CD4-positive, alpha-beta memory T cell (primary cell): ENCODE measurements around the gene NDUFAF4. TPM values are rescaled to one million over a fixed set of nuclear protein-coding genes. Genes with fewer than 3 reads are reported as not detected.

Experiments
- CTCF ChIA-PET: fragments of 350-600 bp; sonication (Branson Sonifier 250); formaldehyde crosslinking; loops from one replicate; lab custom pipeline; 2021; ENCODE audit warnings: inconsistent platforms; ENCODE audit not compliant: partially characterized antibody; lab: Charles Lee
- POLR2A ChIA-PET: fragments of 350-600 bp; sonication (Branson Sonifier 250); formaldehyde crosslinking; loops from one replicate; lab custom pipeline; 2021; ENCODE audit not compliant: partially characterized antibody; lab: Charles Lee
- DNase-seq, 5 donors: peaks; one replicate each; pipeline versions ENCODE4 v3.0.0 to v3.0.0-alpha.2; 2020 to 2022; ENCODE audit warnings: mixed read lengths in 1 of 5
- H3K27ac ChIP-seq: one replicate; pipeline ENCODE4 v1.7.0; 2013; ENCODE audit warnings: low read depth, low read length
- H3K27me3 ChIP-seq: 2 replicates; pipeline ENCODE4 v1.7.0; 2013; ENCODE audit warnings: mild to moderate bottlenecking, low read length, moderate library complexity; ENCODE audit not compliant: insufficient read depth
- H3K36me3 ChIP-seq: 2 replicates; pipeline ENCODE4 v1.7.0; 2013; ENCODE audit warnings: mild to moderate bottlenecking, low read length, moderate library complexity; ENCODE audit not compliant: insufficient read depth
- H3K4me1 ChIP-seq: 2 replicates; pipeline ENCODE4 v1.7.0; 2013; ENCODE audit warnings: mild to moderate bottlenecking, low read length, moderate library complexity; ENCODE audit not compliant: insufficient read depth
- H3K4me3 ChIP-seq, 2 donors: one replicate each; pipeline ENCODE4 v1.7.0; 2013; ENCODE audit warnings: low read length in 2 of 2, mild to moderate bottlenecking in 1 of 2
- H3K9me3 ChIP-seq, 2 donors: one replicate each; pipeline ENCODE4 v1.7.0; 2013; ENCODE audit warnings: low read length in 2 of 2, control low read depth in 1 of 2; ENCODE audit not compliant: control insufficient read depth in 1 of 2
- H3K27ac Mint-ChIP-seq, 7 donors: one replicate each; pipeline ENCODE4 v1.8.0; 2020 to 2021; ENCODE audit warnings: mixed read lengths in 7 of 7, mild to moderate bottlenecking in 6 of 7, inconsistent platforms in 3 of 7, moderate library complexity in 3 of 7
- H3K27me3 Mint-ChIP-seq, 2 donors: one replicate each; pipeline ENCODE4 v1.8.0; 2020 to 2021; ENCODE audit warnings: mixed read lengths in 2 of 2
- H3K36me3 Mint-ChIP-seq, 2 donors: one replicate each; pipeline ENCODE4 v1.8.0; 2020 to 2021; ENCODE audit warnings: mixed read lengths in 2 of 2, inconsistent platforms in 1 of 2, mild to moderate bottlenecking in 1 of 2
- H3K4me1 Mint-ChIP-seq, 4 donors: one replicate each; pipeline ENCODE4 v1.8.0; 2020 to 2021; ENCODE audit warnings: mixed read lengths in 4 of 4, mild to moderate bottlenecking in 1 of 4
- H3K4me3 Mint-ChIP-seq, 8 donors: one replicate each; pipeline ENCODE4 v1.8.0; 2020 to 2021; ENCODE audit warnings: mixed read lengths in 8 of 8, mild to moderate bottlenecking in 7 of 8, moderate library complexity in 6 of 8, inconsistent platforms in 3 of 8
- H3K9me3 Mint-ChIP-seq, 8 donors: one replicate each; pipeline ENCODE4 v1.8.0; 2020 to 2021; ENCODE audit warnings: mixed read lengths in 8 of 8, mild to moderate bottlenecking in 5 of 8, inconsistent platforms in 3 of 8, moderate library complexity in 1 of 8
- intact Hi-C: fragments of 100-400 bp; cut with micrococcal nuclease; formaldehyde crosslinking; loops from one replicate; pipeline ENCODE4 v1.15.1; 2023
- polyA plus RNA-seq, 2 donors: library from polyadenylated mRNA; unstranded; fragments of 300-500 nt; fragmentation: Illumina TruSeq; gene quantifications; one replicate each; pipeline ENCODE4 v1.2.3, GENCODE V29; 2021
- total RNA-seq, 2 experiments: library from RNA; stranded (reverse); gene quantifications; one replicate each; pipeline ENCODE4 v1.2.3, GENCODE V29; 2021

Gene NDUFAF4
- total and polyA plus RNA-seq, 4 experiments from 2014 or later, result 24.3 to 67.8 (median 37.7) TPM

- H3K4me3 ChIP-seq, result no peak overlapping the region
- peaks cover 0 to 6% of the 10 kb centered on the region in 2 donors for H3K36me3 Mint-ChIP-seq
- ChIA-PET CTCF (no interaction called here), POLR2A (no interaction called here)
- H3K27me3 ChIP-seq, result no peaks in the 10 kb centered on the region
- H3K4me1 Mint-ChIP-seq, result no peaks in the 10 kb centered on the region
- no peak overlapping the region for H3K27ac ChIP-seq
- H3K4me3 Mint-ChIP-seq, result no peak overlapping the region
- H3K36me3 ChIP-seq, result no peaks in the 10 kb centered on the region
- no peak overlapping the region for H3K27ac Mint-ChIP-seq
- no peak for DNase-seq
- intact Hi-C loops, result no loop called here
- H3K27me3 Mint-ChIP-seq, result peaks cover 0 to 3% of the 10 kb centered on the region in 2 donors
- H3K9me3 Mint-ChIP-seq, result peaks cover 0 to 4% (median 0%) of the 10 kb centered on the region in 8 donors
- no peaks in the 10 kb centered on the region for H3K4me1 ChIP-seq
- no peaks in the 10 kb centered on the region for H3K9me3 ChIP-seq
Observed at GRCh38 chr6:96934087-96934486, 36.4 kb upstream of the NDUFAF4 start.

- Histone ChIP-seq H3K9me3 (no peaks in the 10 kb centered on the region), H3K27ac (no peak overlapping the region), H3K4me1 (no peaks in the 10 kb centered on the region), H3K27me3 (no peaks in the 10 kb centered on the region), H3K36me3 (no peaks in the 10 kb centered on the region), H3K4me3 (no peak overlapping the region)
- intact Hi-C loops, result no loop called here
- Mint-ChIP-seq H3K4me3 (no peak overlapping the region), H3K4me1 (peaks cover 0 to 1% (median under 1%) of the 10 kb centered on the region in 4 donors), H3K36me3 (peaks cover 0 to 6% of the 10 kb centered on the region in 2 donors), H3K27ac (peak overlapping the region in 1 of 7 donors; percentile 14), H3K27me3 (peaks cover 2 to 3% of the 10 kb centered on the region in 2 donors), H3K9me3 (peaks cover 0 to 4% (median 0%) of the 10 kb centered on the region in 8 donors)
- DNase-seq, result no peak
- CTCF ChIA-PET, result interaction anchor here (1.4 kb wide), 1 partner anchor 16 kb away, joined by 5 read pairs; no protein-coding TSS in a partner anchor
- POLR2A ChIA-PET, result no interaction called here
Observed at GRCh38 chr6:96931198-96931597, 33.5 kb upstream of the NDUFAF4 start.

- DNase-seq, result no peak
- Histone ChIP-seq H3K4me3 (no peak overlapping the region), H3K4me1 (peaks cover 12% of the 10 kb centered on the region), H3K27me3 (no peaks in the 10 kb centered on the region), H3K9me3 (no peaks in the 10 kb centered on the region), H3K27ac (no peak overlapping the region), H3K36me3 (no peaks in the 10 kb centered on the region)
- CTCF ChIA-PET, result no interaction called here
- Mint-ChIP-seq H3K4me3 (no peak overlapping the region), H3K27me3 (peaks cover 2 to 3% of the 10 kb centered on the region in 2 donors), H3K27ac (no peak overlapping the region), H3K9me3 (peaks cover 0 to 4% (median 0%) of the 10 kb centered on the region in 8 donors), H3K36me3 (peaks cover 4 to 6% of the 10 kb centered on the region in 2 donors), H3K4me1 (peaks cover 4 to 16% (median 12%) of the 10 kb centered on the region in 4 donors)
- intact Hi-C loops, result no loop called here
- POLR2A ChIA-PET, result no interaction called here
Observed at GRCh38 chr6:96929741-96930140, 32.0 kb upstream of the NDUFAF4 start.

GRCh38 chr6:96927660-96928059 lies 30.0 kb upstream of the NDUFAF4 start:
- H3K27me3 Mint-ChIP-seq, result peaks cover 0 to 2% of the 10 kb centered on the region in 2 donors
- H3K27me3 ChIP-seq, result no peaks in the 10 kb centered on the region
- no peak for DNase-seq
- ChIA-PET CTCF (interaction anchor here (0.9 to 1.6 kb wide), 3 partner anchors 15 to 30 kb away, joined by 3 to 4 read pairs (median 4); no protein-coding TSS in a partner anchor), POLR2A (no interaction called here)
- intact Hi-C loops, result no loop called here
- H3K4me3 ChIP-seq, result no peak overlapping the region
- H3K36me3 Mint-ChIP-seq, result peaks cover 0 to 7% of the 10 kb centered on the region in 2 donors
- no peak overlapping the region for H3K4me3 Mint-ChIP-seq
- H3K9me3 Mint-ChIP-seq, result peaks cover 0 to 6% (median 0%) of the 10 kb centered on the region in 8 donors
- H3K9me3 ChIP-seq, result no peaks in the 10 kb centered on the region
- H3K4me1 ChIP-seq, result peaks cover 22% of the 10 kb centered on the region
- H3K36me3 ChIP-seq, result no peaks in the 10 kb centered on the region
- no peak overlapping the region for H3K27ac ChIP-seq
- peak overlapping the region in 1 of 7 donors; percentile 100 for H3K27ac Mint-ChIP-seq
- H3K4me1 Mint-ChIP-seq, result peaks cover 11 to 33% (median 22%) of the 10 kb centered on the region in 4 donors

- no peak overlapping the region for H3K27ac ChIP-seq
- H3K27ac Mint-ChIP-seq, result peak overlapping the region in 4 of 7 donors; percentile 20 to 100 (median 69)
- no peak overlapping the region for H3K4me3 ChIP-seq
- no peak overlapping the region for H3K4me3 Mint-ChIP-seq
- H3K9me3 ChIP-seq, result no peaks in the 10 kb centered on the region
- H3K4me1 Mint-ChIP-seq, result peaks cover 21 to 45% (median 32%) of the 10 kb centered on the region in 4 donors
- intact Hi-C loops, result no loop called here
- POLR2A ChIA-PET, result interaction anchor here (1.1 kb wide), 1 partner anchor 28 kb away, joined by 5 read pairs; no protein-coding TSS in a partner anchor
- H3K36me3 Mint-ChIP-seq, result peaks cover 0 to 7% of the 10 kb centered on the region in 2 donors
- no peaks in the 10 kb centered on the region for H3K36me3 ChIP-seq
- peaks cover 30% of the 10 kb centered on the region for H3K4me1 ChIP-seq
- H3K27me3 ChIP-seq, result no peaks in the 10 kb centered on the region
- H3K27me3 Mint-ChIP-seq, result peaks cover 0 to 2% of the 10 kb centered on the region in 2 donors
- H3K9me3 Mint-ChIP-seq, result peaks cover 0 to 6% (median 0%) of the 10 kb centered on the region in 8 donors
- CTCF ChIA-PET, result interaction anchor here (1.5 kb wide), 1 partner anchor 28 kb away, joined by 6 read pairs; the partner anchor contains the start of gene NDUFAF4
- no peak for DNase-seq
Observed at GRCh38 chr6:96926425-96926824, 28.7 kb upstream of the NDUFAF4 start.

GRCh38 chr6:96925290-96925687 lies 27.6 kb upstream of the NDUFAF4 start:
- Mint-ChIP-seq H3K9me3 (peaks cover 0 to 6% (median 0%) of the 10 kb centered on the region in 8 donors), H3K4me3 (peak overlapping the region; percentile 94 to 99 (median 98)), H3K4me1 (peaks cover 21 to 49% (median 34%) of the 10 kb centered on the region in 4 donors), H3K27me3 (peaks cover 0 to 2% of the 10 kb centered on the region in 2 donors), H3K36me3 (peaks cover 0 to 7% of the 10 kb centered on the region in 2 donors), H3K27ac (peak overlapping the region; percentile 98 to 100 (median 99))
- CTCF ChIA-PET, result interaction anchor here (1.1 to 1.3 kb wide), 3 partner anchors 19 to 28 kb away, joined by 3 read pairs; no protein-coding TSS in a partner anchor
- no peak for DNase-seq
- no peaks in the 10 kb centered on the region for H3K36me3 ChIP-seq
- peak overlapping the region; percentile 83 to 96 for H3K4me3 ChIP-seq
- peaks cover 30% of the 10 kb centered on the region for H3K4me1 ChIP-seq
- H3K27me3 ChIP-seq, result no peaks in the 10 kb centered on the region
- H3K9me3 ChIP-seq, result no peaks in the 10 kb centered on the region
- POLR2A ChIA-PET, result interaction anchor here (0.6 to 2.4 kb wide), 7 partner anchors 28 to 1348 kb away, joined by 3 to 33 read pairs (median 8); partner anchors contain the start of genes GPR63, MANEA, NDUFAF4 and UFL1
- peak overlapping the region; percentile 79 for H3K27ac ChIP-seq
- intact Hi-C loops, result loop anchor here (2.0 kb wide), 1 partner anchor 358 kb away; the partner anchor contains the start of gene MMS22L

GRCh38 chr6:96923871-96924493 lies 26.3 kb upstream of the NDUFAF4 start:
- DNase-seq, result peak in 1 of 5 donors; percentile 66

More at GRCh38 chr6:96923871-96924493, 26.3 kb upstream of the NDUFAF4 start:
- H3K27ac Mint-ChIP-seq, result peak overlapping the region; percentile 97 to 100 (median 98)
- peak overlapping the region; percentile 89 to 98 (median 96) for H3K4me3 Mint-ChIP-seq
- H3K27me3 Mint-ChIP-seq, result peaks cover 0 to 2% of the 10 kb centered on the region in 2 donors
- H3K4me1 ChIP-seq, result peaks cover 30% of the 10 kb centered on the region
- POLR2A ChIA-PET, result interaction anchor here (0.6 to 2.4 kb wide), 9 partner anchors 11 to 1347 kb away, joined by 3 to 33 read pairs (median 8); partner anchors contain the start of genes GPR63, MANEA, NDUFAF4 and UFL1
- H3K36me3 Mint-ChIP-seq, result peaks cover 0 to 7% of the 10 kb centered on the region in 2 donors
- peaks cover 21 to 49% (median 34%) of the 10 kb centered on the region in 4 donors for H3K4me1 Mint-ChIP-seq
- H3K36me3 ChIP-seq, result no peaks in the 10 kb centered on the region
- CTCF ChIA-PET, result interaction anchor here (1.1 to 1.3 kb wide), 3 partner anchors 17 to 27 kb away, joined by 3 read pairs; no protein-coding TSS in a partner anchor
- peaks cover 0 to 6% (median 0%) of the 10 kb centered on the region in 8 donors for H3K9me3 Mint-ChIP-seq
- H3K4me3 ChIP-seq, result peak overlapping the region; percentile 45 to 75
- peak overlapping the region; percentile 91 for H3K27ac ChIP-seq
- intact Hi-C loops, result loop anchor here (1.0 to 2.0 kb wide), 5 partner anchors 27 to 1347 kb away; partner anchors contain the start of genes GPR63, MANEA, MMS22L and NDUFAF4
- H3K9me3 ChIP-seq, result no peaks in the 10 kb centered on the region
- H3K27me3 ChIP-seq, result no peaks in the 10 kb centered on the region
